Measurements from ENCODE around the gene LIMK1.
"Not testable (repeated sequence)": the region's sequence is repeated elsewhere in the genome, so short reads cannot be mapped to it uniquely, and the experiment has no call there.

The LIMK1 gene

GRCh38 chr7:74126220-74126880, 42.7 kb downstream of the LIMK1 start:
- no peak for DNase-seq

DNA sequence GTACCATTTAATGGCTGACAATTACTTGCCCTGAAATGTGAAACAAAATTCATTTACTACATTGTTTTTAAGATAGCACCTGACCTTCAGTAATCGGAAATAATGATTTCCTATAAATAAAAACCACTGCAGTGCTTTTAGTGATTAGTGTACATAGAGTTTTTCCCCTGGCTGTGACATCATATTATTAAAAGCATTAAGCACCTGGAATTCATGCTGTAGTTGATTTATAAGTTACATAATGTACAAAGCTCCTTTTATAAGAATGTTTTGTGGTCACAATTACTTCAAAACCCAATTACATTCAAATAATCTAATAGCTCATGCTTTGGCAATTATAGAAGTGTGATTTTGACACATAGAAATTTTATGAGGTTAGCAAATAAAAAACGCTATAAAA, 46.3 kb downstream of the LIMK1 start:
- no peak for DNase-seq

DNA sequence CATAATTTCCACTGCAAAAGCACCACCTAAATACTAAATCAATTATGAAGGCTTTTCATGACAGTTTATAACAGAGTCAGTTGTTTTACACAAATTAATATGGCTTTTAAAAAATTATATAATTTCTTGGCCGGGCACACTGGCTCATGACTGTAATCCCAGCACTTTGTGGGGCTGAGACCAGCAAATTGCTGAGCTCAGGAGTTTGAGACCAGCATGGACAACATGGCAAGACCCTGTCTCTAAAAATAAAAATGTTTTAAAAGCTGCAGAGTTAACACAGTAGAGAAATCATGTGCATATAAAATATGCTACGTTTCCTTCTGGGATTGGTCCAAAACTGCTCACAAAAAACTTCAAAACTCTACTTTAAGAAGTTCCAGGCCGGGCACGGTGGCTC, 46.9 kb downstream of the LIMK1 start:
- DNase-seq, result no peak

DNA sequence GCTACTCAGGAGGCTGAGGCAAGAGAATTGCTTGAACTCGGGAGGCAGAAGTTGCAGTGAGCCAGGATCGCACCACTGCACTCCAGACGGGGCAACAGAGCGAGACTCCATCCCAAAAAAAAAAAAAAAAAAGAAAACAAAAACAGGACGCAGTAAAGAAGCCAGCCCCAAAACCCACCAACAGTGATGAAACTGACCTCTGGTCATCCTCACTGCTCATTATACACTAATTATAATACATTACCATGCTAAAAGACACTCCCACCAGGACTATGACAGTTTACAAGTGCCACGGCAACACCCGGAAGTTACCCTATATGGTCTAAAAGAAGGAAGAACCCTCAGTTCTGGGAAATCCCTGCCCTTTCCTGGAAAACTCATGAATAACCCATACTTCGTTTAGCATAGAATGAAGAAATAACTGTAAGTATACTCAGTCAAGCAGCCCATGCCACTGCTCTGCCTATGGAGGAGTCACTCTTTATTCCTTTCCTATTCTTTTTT, 50.6 kb downstream of the LIMK1 start:
- DNase-seq, result no peak

DNA sequence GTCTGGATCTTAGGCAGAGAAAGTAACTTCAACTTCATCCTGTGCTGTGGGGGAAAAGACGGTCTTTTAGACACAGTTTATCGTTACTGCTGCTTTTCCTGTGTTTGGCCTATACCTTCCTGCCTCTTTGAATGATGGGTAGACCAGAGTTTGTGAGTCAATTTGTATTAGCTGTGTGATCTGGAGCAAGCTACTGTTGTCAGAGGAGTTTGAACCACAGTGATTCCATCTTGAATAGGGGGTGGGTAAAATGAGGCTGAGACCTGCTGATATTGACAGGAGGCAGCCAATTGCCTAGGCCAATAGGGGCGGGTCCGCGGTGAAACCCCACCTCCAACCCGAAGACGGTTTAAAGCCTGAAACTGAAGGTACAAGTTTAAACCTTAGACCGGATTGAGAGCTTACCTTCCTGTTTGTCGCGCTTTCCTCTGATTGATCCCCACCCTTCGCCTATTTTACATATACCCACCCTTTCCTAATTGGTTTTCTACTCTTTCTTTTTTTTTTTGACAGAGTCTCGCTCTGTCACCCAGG, 54.8 kb downstream of the LIMK1 start:
- DNase-seq, result peak; percentile 20

DNA sequence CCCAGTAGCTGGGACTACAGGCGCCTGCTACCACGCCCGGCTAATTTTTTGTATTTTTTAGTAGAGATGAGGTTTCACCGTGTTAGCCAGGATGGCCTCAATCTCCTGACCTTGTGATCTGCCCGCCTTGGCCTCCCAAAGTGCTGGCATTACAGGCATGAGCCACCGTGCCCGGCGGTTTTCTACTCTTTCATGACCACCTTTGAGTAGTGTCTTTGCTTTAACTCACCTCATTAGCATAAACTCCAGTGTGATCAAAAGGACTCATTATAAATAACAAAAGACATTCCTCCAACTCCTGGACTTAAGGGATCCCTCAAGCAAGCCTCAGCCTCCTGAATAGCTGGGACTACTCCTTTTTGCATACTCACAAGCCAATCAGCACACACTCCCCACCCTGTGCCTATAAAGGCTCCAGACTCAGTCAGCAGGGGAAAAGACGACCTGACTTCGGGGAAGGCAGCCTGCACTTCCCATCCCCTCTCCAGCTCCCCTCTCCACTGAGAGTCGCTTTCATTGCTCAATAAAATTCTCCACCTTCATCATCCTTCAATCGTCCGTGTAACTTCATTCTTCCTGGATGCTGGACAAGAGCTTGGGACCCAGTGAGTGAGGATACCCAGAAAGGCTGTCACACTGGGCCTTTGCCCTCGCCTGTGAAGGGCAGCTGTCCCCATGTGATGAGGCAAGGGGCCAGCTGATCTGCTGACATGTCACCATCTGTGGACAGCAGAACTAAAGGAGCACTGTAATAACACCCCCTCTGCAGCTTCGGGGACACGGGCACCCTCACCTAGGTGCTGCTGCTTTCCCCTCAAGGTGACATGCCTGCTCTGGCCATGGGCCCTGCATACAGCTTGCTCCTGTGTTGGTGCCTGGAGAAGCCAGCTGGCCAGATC, 55.6 kb downstream of the LIMK1 start:
- no peak for DNase-seq

GRCh38 chr7:74141705-74142104, 58.1 kb downstream of the LIMK1 start:
- DNase-seq, result no peak

- DNase-seq, result no peak
Measured at GRCh38 chr7:74143383-74143782, 59.8 kb downstream of the LIMK1 start.

DNA sequence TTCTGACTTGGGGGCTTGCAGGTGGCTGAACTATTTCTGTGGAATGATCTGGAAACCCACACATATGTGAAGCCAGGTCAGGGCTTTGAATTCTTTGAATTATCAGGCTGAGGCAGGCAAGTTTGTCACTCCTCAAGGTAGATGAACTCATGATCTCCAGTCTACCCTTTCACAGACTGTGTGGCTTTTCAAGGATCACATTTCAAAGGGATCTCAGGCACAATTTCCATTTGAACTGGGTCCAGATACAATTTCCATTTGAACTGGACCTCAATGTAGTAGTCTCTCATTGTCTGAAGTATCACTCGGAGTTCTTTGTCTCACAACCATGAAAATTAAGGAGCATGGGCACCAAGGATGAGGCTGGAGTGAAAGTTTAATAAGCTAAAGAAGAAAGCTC, 64.9 kb downstream of the LIMK1 start:
- DNase-seq, result no peak

DNA sequence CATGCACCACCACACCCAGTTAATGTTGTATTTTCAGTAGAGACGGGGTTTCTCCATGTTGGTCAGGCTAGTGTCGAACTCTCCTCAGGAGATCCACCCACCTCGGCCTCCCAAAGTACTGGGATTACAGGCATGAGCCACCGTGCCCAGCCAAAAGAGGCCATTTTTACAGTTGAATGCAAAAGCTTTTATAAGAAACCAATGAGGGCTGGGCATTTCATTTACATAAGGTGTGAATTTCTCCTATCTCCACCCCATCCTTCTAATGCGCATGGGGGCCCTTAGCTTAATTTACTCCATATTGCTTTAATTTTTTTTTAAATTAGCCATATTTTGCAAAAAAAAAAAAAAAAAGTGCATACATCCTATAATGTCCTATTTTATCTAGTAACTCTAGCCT, 65.5 kb downstream of the LIMK1 start:
- DNase-seq, result no peak

GRCh38 chr7:74149603-74150002, 66.0 kb downstream of the LIMK1 start:
- no peak for DNase-seq

GRCh38 chr7:74153736-74154135, 70.1 kb downstream of the LIMK1 start:
- DNase-seq, result no peak

DNA sequence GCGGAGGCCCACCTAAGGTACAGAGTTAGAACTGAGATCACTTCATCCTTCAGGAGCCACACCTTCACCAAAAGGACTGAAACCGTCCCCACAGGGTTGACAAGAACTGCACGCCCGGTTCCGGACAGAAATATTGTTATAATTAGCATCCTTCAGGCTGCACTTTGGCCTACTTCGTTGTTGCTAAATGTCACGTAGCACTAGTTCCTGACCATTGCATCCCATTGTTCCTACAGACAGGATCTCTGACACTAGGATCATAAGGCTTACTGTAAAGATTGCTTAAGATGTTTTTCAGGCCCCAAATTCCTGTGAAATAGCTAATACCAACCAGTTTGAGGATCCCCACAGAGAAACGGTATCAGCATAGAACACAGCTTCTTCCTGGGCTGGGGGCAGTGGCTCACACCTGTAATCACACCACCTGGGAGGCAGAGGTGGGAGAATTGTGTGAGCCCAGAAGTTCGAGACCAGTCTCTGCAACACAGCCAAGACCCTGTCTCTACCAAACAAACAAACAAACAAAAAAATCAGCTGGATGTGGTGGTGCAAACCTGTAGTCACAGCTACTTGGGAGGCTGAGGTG, 72.3 kb downstream of the LIMK1 start:
- no peak for DNase-seq

- DNase-seq, result no peak
Measured at GRCh38 chr7:74157605-74158004, 74.0 kb downstream of the LIMK1 start.

DNA sequence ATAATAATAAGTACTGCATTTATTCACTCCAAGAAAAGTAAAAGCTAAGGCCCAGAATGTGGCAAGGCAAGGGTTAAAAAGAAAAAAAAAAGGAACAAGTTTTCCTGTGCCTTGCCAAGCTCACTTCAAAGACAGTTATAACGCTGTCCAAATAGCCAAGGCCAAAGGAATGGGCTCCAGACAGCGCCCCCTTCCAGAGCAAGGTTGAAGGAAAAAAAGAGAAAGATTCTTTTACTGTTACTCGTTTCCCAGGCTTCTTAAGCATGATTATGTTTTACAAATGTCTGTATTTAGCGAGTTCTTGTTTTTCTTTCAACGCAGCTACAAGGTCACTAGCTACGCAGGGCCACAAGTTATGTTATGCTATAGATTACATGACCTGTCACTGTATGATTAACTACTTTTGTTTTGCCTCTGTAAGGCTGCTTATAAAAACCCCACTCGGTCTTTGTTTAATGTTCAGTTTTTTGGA, 81.4 kb downstream of the LIMK1 start:
- DNase-seq, result no peak

DNA sequence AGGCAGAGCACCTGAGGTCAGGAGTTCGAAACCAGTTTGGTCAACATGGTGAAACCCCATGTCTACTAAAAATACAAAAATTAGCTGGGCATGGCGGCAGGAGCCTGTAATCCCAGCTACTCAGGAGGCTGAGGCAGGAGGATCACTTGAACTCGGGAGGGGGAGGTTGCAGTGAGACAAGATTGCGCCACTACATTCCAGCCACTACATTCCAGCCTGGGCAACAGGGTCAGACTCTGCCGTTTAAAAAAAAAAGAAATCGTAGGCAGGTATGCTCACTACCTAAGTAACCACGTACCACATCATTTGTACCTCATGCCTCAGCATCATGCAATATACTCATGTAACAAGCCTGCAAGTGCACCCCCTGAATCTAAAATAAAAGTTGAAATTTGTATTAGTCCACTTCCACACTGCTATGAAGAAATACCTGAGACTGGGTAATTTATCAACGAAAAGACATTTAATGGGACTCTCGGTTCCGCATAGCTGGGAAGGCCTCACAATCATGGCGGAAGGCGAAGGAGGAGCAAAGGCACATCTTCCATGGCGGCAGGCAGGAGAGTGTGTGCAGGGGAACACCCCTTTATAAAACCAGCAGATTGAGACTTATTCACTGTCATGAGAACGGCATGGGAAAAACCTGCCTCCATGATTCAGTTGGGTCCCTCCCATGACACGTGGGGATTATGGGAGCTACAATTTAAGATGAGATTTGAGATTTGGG, 82.4 kb downstream of the LIMK1 start:
- DNase-seq, result no peak

- DNase-seq, result not testable (repeated sequence)
Measured at GRCh38 chr7:74167324-74167723, 83.7 kb downstream of the LIMK1 start.

Measured in activated naive CD4-positive, alpha-beta T cell treated with Interleukin-2 at 50 U/mL for 16 hours (primary cell).